GM20431 (cell line): ENCODE measurements around the gene ZIC4.

ENCODE experiments used
- in situ Hi-C: fragments of 300-500 bp; cut with MseI, MboI; formaldehyde crosslinking; loops from one replicate; pipeline ENCODE4 v1.15.0; 2020; ENCODE audit warnings: low sequenced_read_pairs; ENCODE audit not compliant: unreplicated experiment

The ZIC4 gene

GRCh38 chr3:147379651-147380050 is 26.7 kb downstream of the ZIC4 start:
- in situ Hi-C loops, result no loop called here

GRCh38 chr3:147377412-147378367 is 28.7 kb downstream of the ZIC4 start:
- in situ Hi-C loops, result no loop called here

GRCh38 chr3:147373301-147373700 is 33.0 kb downstream of the ZIC4 start:
- in situ Hi-C loops, result no loop called here

- in situ Hi-C loops, result no loop called here
Measured at GRCh38 chr3:147372525-147373027, 33.8 kb downstream of the ZIC4 start.

- in situ Hi-C loops, result no loop called here
Measured at GRCh38 chr3:147371771-147372340, 34.5 kb downstream of the ZIC4 start.

GRCh38 chr3:147371140-147371539 is 35.2 kb downstream of the ZIC4 start:
- in situ Hi-C loops, result no loop called here

- in situ Hi-C loops, result no loop called here
Measured at GRCh38 chr3:147370349-147370748, 36.0 kb downstream of the ZIC4 start.

- in situ Hi-C loops, result no loop called here
Measured at GRCh38 chr3:147369661-147370123, 36.7 kb downstream of the ZIC4 start.

- in situ Hi-C loops, result no loop called here
Measured at GRCh38 chr3:147369231-147369630, 37.1 kb downstream of the ZIC4 start.

GRCh38 chr3:147368561-147369221 is 37.7 kb downstream of the ZIC4 start:
- in situ Hi-C loops, result no loop called here

- in situ Hi-C loops, result no loop called here
Measured at GRCh38 chr3:147368151-147368550, 38.2 kb downstream of the ZIC4 start.

- in situ Hi-C loops, result no loop called here
Measured at GRCh38 chr3:147367676-147368075, 38.7 kb downstream of the ZIC4 start.

- in situ Hi-C loops, result no loop called here
Measured at GRCh38 chr3:147365196-147366115, 40.9 kb downstream of the ZIC4 start.

GRCh38 chr3:147364771-147365170 is 41.6 kb downstream of the ZIC4 start:
- in situ Hi-C loops, result no loop called here

- in situ Hi-C loops, result no loop called here
Measured at GRCh38 chr3:147361454-147362420, 44.6 kb downstream of the ZIC4 start.

GRCh38 chr3:147360646-147361453 is 45.5 kb downstream of the ZIC4 start:
- in situ Hi-C loops, result no loop called here

GRCh38 chr3:147360051-147360439 is 46.3 kb downstream of the ZIC4 start:
- in situ Hi-C loops, result no loop called here
